Caco-2 (cell line): Measurements from ENCODE around the gene CCDC70. TPM values are rescaled to one million over a fixed set of nuclear protein-coding genes. Genes with fewer than 3 reads are reported as not detected.

Experiments used
- BruUV-seq: library from RNA; stranded (reverse); fragments of 400-500 nt; replicated peaks from 2 replicates; lab custom pipeline; 2021; lab: Mats Ljungman, UMichigan
- CTCF ChIA-PET: fragments of 300-600 bp; sonication (Branson Sonifier 250); formaldehyde crosslinking; loops from one replicate; lab custom pipeline; 2022; ENCODE audit warnings: antibody characterized with exemption; lab: Charles Lee
- POLR2A ChIA-PET: fragments of 300-600 bp; sonication (Branson Sonifier 250); formaldehyde crosslinking; loops from one replicate; lab custom pipeline; 2022; ENCODE audit warnings: antibody characterized with exemption; lab: Charles Lee
- DNase-seq, 2 experiments: peaks; one replicate each; pipeline versions ENCODE4 v3.0.0 to v3.0.0-alpha.2; 2020 to 2022
- H3K27me3 ChIP-seq: replicated peaks from 2 replicates; pipeline ENCODE4 v1.6.0; 2011; ENCODE audit warnings: low read length; ENCODE audit not compliant: control insufficient read depth, insufficient read depth
- H3K36me3 ChIP-seq: 2 replicates; pipeline ENCODE4 v1.5.1; 2011; ENCODE audit warnings: low read length; ENCODE audit not compliant: control insufficient read depth, insufficient read depth
- H3K4me1 ChIP-seq: fragments of 250-450 bp; sonication (Bioruptor Pico); 2 replicates; pipeline ENCODE4 v1.5.1; 2020; ENCODE audit warnings: mild to moderate bottlenecking
- H3K4me3 ChIP-seq: 2 replicates; pipeline ENCODE4 v1.5.1; 2011; ENCODE audit warnings: low read depth, mild to moderate bottlenecking, control low read depth, low read length
- H3K9me3 ChIP-seq: fragments of 250-450 bp; sonication (Bioruptor Pico); 2 replicates; pipeline ENCODE4 v1.5.1; 2020; ENCODE audit warnings: mild to moderate bottlenecking, moderate library complexity
- H3K27ac Mint-ChIP-seq: one replicate; pipeline ENCODE4 v1.8.0; 2022; ENCODE audit warnings: mixed read lengths; ENCODE audit not compliant: unreplicated experiment
- H3K27me3 Mint-ChIP-seq: one replicate; pipeline ENCODE4 v1.8.0; 2022; ENCODE audit warnings: mixed read lengths; ENCODE audit not compliant: insufficient read depth, unreplicated experiment
- H3K36me3 Mint-ChIP-seq: one replicate; pipeline ENCODE4 v1.8.0; 2022; ENCODE audit warnings: mild to moderate bottlenecking, mixed read lengths; ENCODE audit not compliant: insufficient read depth, unreplicated experiment
- H3K4me1 Mint-ChIP-seq: one replicate; pipeline ENCODE4 v1.8.0; 2022; ENCODE audit warnings: low read depth, mixed read lengths; ENCODE audit not compliant: unreplicated experiment
- H3K4me3 Mint-ChIP-seq: one replicate; pipeline ENCODE4 v1.8.0; 2022; ENCODE audit warnings: mild to moderate bottlenecking, moderate library complexity, mixed read lengths; ENCODE audit not compliant: unreplicated experiment
- H3K9me3 Mint-ChIP-seq: one replicate; pipeline ENCODE4 v1.8.0; 2022; ENCODE audit warnings: mixed read lengths; ENCODE audit not compliant: unreplicated experiment
- CTCF ChIP-seq, 2 experiments: fragments of 200-600 bp in 1 of 2; IDR thresholded peaks; 1 replicate in 1 of 2; 2 replicates in 1 of 2; pipeline versions ENCODE4 v1.5.1 to v1.8.0; 2011 to 2022; ENCODE audit warnings: antibody characterized with exemption in 1 of 2, control low read depth in 1 of 2, inconsistent platforms in 1 of 2, low read depth in 1 of 2, low read length in 1 of 2, mild to moderate bottlenecking in 1 of 2, moderate library complexity in 1 of 2; ENCODE audit not compliant: insufficient read depth in 1 of 2, severe bottlenecking in 1 of 2, unreplicated experiment in 1 of 2
- intact Hi-C: fragments of 100-400 bp; cut with micrococcal nuclease; formaldehyde crosslinking; loops from one replicate; pipeline ENCODE4 v1.10.0; 2022; ENCODE audit not compliant: unreplicated experiment
- total RNA-seq: library from RNA; stranded (reverse); gene quantifications from 2 replicates; pipeline ENCODE4 v1.2.3, GENCODE V29; 2022

Gene CCDC70
- total RNA-seq, 1 experiment from 2014 or later, result not detected

- intact Hi-C loops, result no loop called here
- H3K27ac Mint-ChIP-seq, result no peak overlapping the region
- ChIA-PET CTCF (no interaction called here), POLR2A (no interaction called here)
- Histone ChIP-seq H3K36me3 (no peaks in the 10 kb centered on the region), H3K27me3 (no peaks in the 10 kb centered on the region), H3K4me1 (no peaks in the 10 kb centered on the region), H3K9me3 (no peaks in the 10 kb centered on the region), H3K4me3 (no peak overlapping the region)
- no peak for TF ChIP-seq CTCF (IDR thresholded peaks at IDR 0.05; ENCODE audit: insufficient read depth in 1 of 2, low read depth in 1 of 2, low read length in 1 of 2, severe bottlenecking in 1 of 2, unreplicated experiment in 1 of 2)
- H3K9me3 Mint-ChIP-seq, result no peaks in the 10 kb centered on the region
- no TSS peak for BruUV-seq
- DNase-seq, result no peak
- no peaks in the 10 kb centered on the region for H3K36me3 Mint-ChIP-seq
- H3K4me1 Mint-ChIP-seq, result no peaks in the 10 kb centered on the region
- peaks cover 7% of the 10 kb centered on the region for H3K27me3 Mint-ChIP-seq
- no peak overlapping the region for H3K4me3 Mint-ChIP-seq
Observed at GRCh38 chr13:51869916-51870315, 8.1 kb downstream of the CCDC70 start.

GRCh38 chr13:51870616-51871015, 8.8 kb downstream of the CCDC70 start:
- ChIA-PET POLR2A (no interaction called here), CTCF (no interaction called here)
- H3K27ac Mint-ChIP-seq, result no peak overlapping the region
- Histone ChIP-seq H3K36me3 (no peaks in the 10 kb centered on the region), H3K9me3 (no peaks in the 10 kb centered on the region), H3K4me3 (no peak overlapping the region), H3K4me1 (no peaks in the 10 kb centered on the region), H3K27me3 (no peaks in the 10 kb centered on the region)
- H3K4me1 Mint-ChIP-seq, result no peaks in the 10 kb centered on the region
- no peak overlapping the region for H3K4me3 Mint-ChIP-seq
- no TSS peak for BruUV-seq
- intact Hi-C loops, result no loop called here
- peaks cover 7% of the 10 kb centered on the region for H3K27me3 Mint-ChIP-seq
- H3K9me3 Mint-ChIP-seq, result no peaks in the 10 kb centered on the region
- no peak for DNase-seq
- TF ChIP-seq CTCF (IDR thresholded peaks at IDR 0.05; ENCODE audit: insufficient read depth in 1 of 2, low read depth in 1 of 2, low read length in 1 of 2, severe bottlenecking in 1 of 2, unreplicated experiment in 1 of 2), result no peak
- H3K36me3 Mint-ChIP-seq, result no peaks in the 10 kb centered on the region

- no peak overlapping the region for H3K4me3 ChIP-seq
- Mint-ChIP-seq H3K4me3 (no peak overlapping the region), H3K4me1 (no peaks in the 10 kb centered on the region), H3K9me3 (no peaks in the 10 kb centered on the region), H3K36me3 (no peaks in the 10 kb centered on the region), H3K27me3 (peaks cover 7% of the 10 kb centered on the region), H3K27ac (no peak overlapping the region)
- POLR2A ChIA-PET, result interaction anchor here (0.5 kb wide), 1 partner anchor 161 kb away, joined by 9 read pairs; no protein-coding TSS in a partner anchor
- CTCF ChIA-PET, result no interaction called here
- H3K4me1 ChIP-seq, result no peaks in the 10 kb centered on the region
- no peaks in the 10 kb centered on the region for H3K36me3 ChIP-seq
- H3K9me3 ChIP-seq, result no peaks in the 10 kb centered on the region
- intact Hi-C loops, result no loop called here
- TF ChIP-seq CTCF (IDR thresholded peaks at IDR 0.05; ENCODE audit: insufficient read depth in 1 of 2, low read depth in 1 of 2, low read length in 1 of 2, severe bottlenecking in 1 of 2, unreplicated experiment in 1 of 2), result no peak
- DNase-seq, result no peak
- no peaks in the 10 kb centered on the region for H3K27me3 ChIP-seq
- BruUV-seq, result no TSS peak
Observed at GRCh38 chr13:51873117-51873798, 11.5 kb downstream of the CCDC70 start.
